ENCODE data around the gene TUBGCP3. TPM values are rescaled to one million over a fixed set of nuclear protein-coding genes. Genes with fewer than 3 reads are reported as not detected.

Gene TUBGCP3
- total and polyA plus RNA-seq, 7 donors, result 7.4 to 15.3 (median 13.1) TPM

- WGBS, 3 donors, result 11 to 16% (median 13%) methylated on average over 26 to 31 of the region's 31 CpGs
- intact Hi-C loops (cut with DNase I), result loop anchor here in 1 of 2 donors (5.0 kb wide), 1 partner anchor 191 kb away; no protein-coding TSS in a partner anchor
- Histone ChIP-seq H3K4me3 (no peak overlapping the region), H3K27ac (no peak overlapping the region), H3K36me3 (ENCODE audit: insufficient read depth in 1 of 2, low read depth in 1 of 2) (no peaks in the 10 kb centered on the region), H3K4me1 (no peaks in the 10 kb centered on the region), H3K9me3 (no peaks in the 10 kb centered on the region), H3K27me3 (ENCODE audit: insufficient read depth in 3 of 3, low read length in 2 of 3) (peaks cover 0 to 42% (median 28%) of the 10 kb centered on the region in 3 donors)
- no peak for TF ChIP-seq CTCF (IDR thresholded peaks at IDR 0.05)
- ATAC-seq (no peak), DNase-seq (peak in 1 of 2 donors; percentile 42)
Observed at GRCh38 chr13:112443191-112443994, 144.6 kb downstream of the TUBGCP3 start.

GRCh38 chr13:112442483-112443090 is 145.4 kb downstream of the TUBGCP3 start:
- intact Hi-C loops (cut with DNase I), result loop anchor here in 1 of 2 donors (5.0 kb wide), 1 partner anchor 190 kb away; no protein-coding TSS in a partner anchor
- no peak for TF ChIP-seq CTCF (IDR thresholded peaks at IDR 0.05)
- H3K4me1 ChIP-seq, result no peaks in the 10 kb centered on the region
- ATAC-seq (no peak), DNase-seq (peak in 1 of 2 donors; percentile 19)
- H3K9me3 ChIP-seq, result no peaks in the 10 kb centered on the region
- H3K27ac ChIP-seq, result no peak overlapping the region
- H3K4me3 ChIP-seq, result no peak overlapping the region
- no peaks in the 10 kb centered on the region for H3K36me3 ChIP-seq (ENCODE audit: insufficient read depth in 1 of 2, low read depth in 1 of 2)
- H3K27me3 ChIP-seq (ENCODE audit: insufficient read depth in 3 of 3, low read length in 2 of 3), result peaks cover 0 to 41% (median 28%) of the 10 kb centered on the region in 3 donors
- WGBS, 3 donors, result 35 to 45% (median 40%) methylated on average over 21 of the region's 21 CpGs

- TF ChIP-seq CTCF (IDR thresholded peaks at IDR 0.05), result no peak
- Histone ChIP-seq H3K27me3 (ENCODE audit: insufficient read depth in 3 of 3, low read length in 2 of 3) (peaks cover 0 to 35% (median 26%) of the 10 kb centered on the region in 3 donors), H3K36me3 (ENCODE audit: insufficient read depth in 1 of 2, low read depth in 1 of 2) (no peaks in the 10 kb centered on the region), H3K4me3 (no peak overlapping the region), H3K4me1 (no peaks in the 10 kb centered on the region), H3K9me3 (no peaks in the 10 kb centered on the region), H3K27ac (no peak overlapping the region)
- intact Hi-C loops (cut with DNase I), result loop anchor here in 1 of 2 donors (5.0 kb wide), 1 partner anchor 190 kb away; no protein-coding TSS in a partner anchor
- 66 to 73% (median 70%) methylated on average over 18 to 19 of the region's 19 CpGs for WGBS, 3 donors
- DNase-seq, result no peak
- no peak for ATAC-seq
Observed at GRCh38 chr13:112441779-112442310, 146.1 kb downstream of the TUBGCP3 start.

GRCh38 chr13:112441226-112441625 is 146.7 kb downstream of the TUBGCP3 start:
- intact Hi-C loops (cut with DNase I), result loop anchor here in 1 of 2 donors (5.0 kb wide), 1 partner anchor 189 kb away; no protein-coding TSS in a partner anchor
- Histone ChIP-seq H3K36me3 (ENCODE audit: insufficient read depth in 1 of 2, low read depth in 1 of 2) (no peaks in the 10 kb centered on the region), H3K27ac (no peak overlapping the region), H3K4me1 (no peaks in the 10 kb centered on the region), H3K27me3 (ENCODE audit: insufficient read depth in 3 of 3, low read length in 2 of 3) (peaks cover 0 to 35% (median 23%) of the 10 kb centered on the region in 3 donors), H3K9me3 (no peaks in the 10 kb centered on the region), H3K4me3 (no peak overlapping the region)
- 87 to 89% (median 88%) methylated on average over 16 to 17 of the region's 17 CpGs for WGBS, 3 donors
- TF ChIP-seq CTCF (IDR thresholded peaks at IDR 0.05), result no peak
- ATAC-seq (no peak), DNase-seq (peak in 1 of 2 donors; percentile 41)
